ENCODE results near the gene EHMT1. TPM values are rescaled to one million over a fixed set of nuclear protein-coding genes. Genes with fewer than 3 reads are reported as not detected.

EHMT1 gene
- total RNA-seq, 1 experiment from 2014 or later: 112 TPM

GRCh38 chr9:137761793-137762192 is 143.0 kb downstream of the EHMT1 start:
- no peak overlapping the region for H4K91ac ChIP-seq (ENCODE audit: insufficient read length, low read depth, low read length)
- no peak overlapping the region for H2AK5ac ChIP-seq (ENCODE audit: insufficient read length, low read length)
- H3K27me3 ChIP-seq (ENCODE audit: insufficient read depth, low read length): no peaks in the 10 kb centered on the region
- no peak overlapping the region for H3K56ac ChIP-seq (ENCODE audit: insufficient read length, low read depth, low read length)
- no peaks in the 10 kb centered on the region for H3K79me2 ChIP-seq (ENCODE audit: insufficient read depth, low read length)
- H3T11ph ChIP-seq (ENCODE audit: low read length): no peak overlapping the region
- no peak overlapping the region for H3K4ac ChIP-seq (ENCODE audit: low read depth, low read length)
- H3K9ac ChIP-seq (ENCODE audit: extremely low read depth, insufficient read length, low read length): no peak overlapping the region
- H3K79me1 ChIP-seq (ENCODE audit: insufficient read depth, low read depth, low read length, poor library complexity, severe bottlenecking): no peaks in the 10 kb centered on the region
- Mint-ChIP-seq H3K4me3 (no peak overlapping the region), H3K9me3 (no peaks in the 10 kb centered on the region), H3K4me1 (peaks cover 11 to 13% of the 10 kb centered on the region in 2 experiments), H3K27me3 (ENCODE audit: low read depth) (no peaks in the 10 kb centered on the region; the same call in 1 of the 2 replicates), H3K27ac (peak overlapping the region in 2 of 3 experiments; percentile 41 to 77; a peak in 2 of 7 replicates), H3K36me3 (ENCODE audit: insufficient read depth in 1 of 3, low read depth in 3 of 3) (peaks cover 40 to 79% (median 77%) of the 10 kb centered on the region in 3 experiments; a peak in 6 of 7 replicates)
- no peaks in the 10 kb centered on the region for H3K9me3 ChIP-seq (ENCODE audit: control insufficient read depth, low read depth, low read length)
- H2BK12ac ChIP-seq (ENCODE audit: insufficient read length, low read depth, low read length): no peak overlapping the region
- H2BK20ac ChIP-seq (ENCODE audit: low read depth, low read length, poor library complexity, severe bottlenecking): no peak overlapping the region
- no peak overlapping the region for H3K14ac ChIP-seq (ENCODE audit: insufficient read depth, low read length)
- no peak overlapping the region for H2BK120ac ChIP-seq (ENCODE audit: low read depth, low read length, poor library complexity, severe bottlenecking)
- H2BK15ac ChIP-seq (ENCODE audit: low read depth, low read length): no peak overlapping the region
- no peak overlapping the region for H3K27ac ChIP-seq (ENCODE audit: insufficient read length, low read depth, low read length)
- no peak overlapping the region for H4K8ac ChIP-seq (replicated peaks; ENCODE audit: insufficient read length, low read depth, low read length)
- WGBS (ENCODE audit: extremely low coverage, insufficient read length, low lambda C conversion rate): no CpG with 5 or more reads among the region's 9 CpGs
- H3K23me2 ChIP-seq (ENCODE audit: insufficient read length, low read depth, low read length, poor library complexity, severe bottlenecking): no peaks in the 10 kb centered on the region
- no peaks in the 10 kb centered on the region for H4K20me1 ChIP-seq (ENCODE audit: control insufficient read depth, insufficient read depth, insufficient read length)
- no peak overlapping the region for H3K18ac ChIP-seq (ENCODE audit: insufficient read length, low read depth, low read length)
- H3K23ac ChIP-seq (ENCODE audit: insufficient read length, low read depth, low read length): no peak overlapping the region
- H2BK5ac ChIP-seq (ENCODE audit: insufficient read length, low read length): no peak overlapping the region
- H2AFZ ChIP-seq (ENCODE audit: low read length): no peak overlapping the region
- H4K5ac ChIP-seq (ENCODE audit: insufficient read length, low read depth, low read length): no peak overlapping the region
- DNase-seq: no peak
- no peak for TF ChIP-seq CTCF (conservative IDR thresholded peaks at IDR 0.05)
- H3K4me1 ChIP-seq (ENCODE audit: insufficient read depth, low read length): no peaks in the 10 kb centered on the region
- no peak overlapping the region for H3K4me2 ChIP-seq (ENCODE audit: insufficient read depth, insufficient read length, low read length)

Measured in H9 (cell line).